IPS-15b (cell line): ENCODE results near the gene SULT2A1.
A peak's percentile ranks its signal among the peaks of the same experiment; 100 is the strongest.
"Not testable (repeated sequence)": the region's sequence is repeated elsewhere in the genome, so short reads cannot be mapped to it uniquely, and the experiment has no call there.

Experiments
- H3K27me3 ChIP-seq: one replicate; pipeline ENCODE4 v1.6.1; 2013; ENCODE audit warnings: low read length; ENCODE audit not compliant: control insufficient read depth, insufficient read depth
- H3K36me3 ChIP-seq: one replicate; pipeline ENCODE4 v1.6.1; 2013; ENCODE audit warnings: low read length; ENCODE audit not compliant: control insufficient read depth, insufficient read depth
- H3K4me1 ChIP-seq: one replicate; pipeline ENCODE4 v1.6.1; 2013; ENCODE audit warnings: mild to moderate bottlenecking, low read length; ENCODE audit not compliant: control insufficient read depth, insufficient read depth
- H3K4me3 ChIP-seq: one replicate; pipeline ENCODE4 v1.5.1; 2013; ENCODE audit warnings: low read depth, low read length
- H3K9ac ChIP-seq: one replicate; pipeline ENCODE4 v1.6.1; 2013; ENCODE audit warnings: low read depth, mild to moderate bottlenecking, low read length
- H3K9me3 ChIP-seq: one replicate; pipeline ENCODE4 v1.6.1; 2013; ENCODE audit warnings: mild to moderate bottlenecking, low read length; ENCODE audit not compliant: control insufficient read depth, insufficient read depth

SULT2A1 gene

DNA sequence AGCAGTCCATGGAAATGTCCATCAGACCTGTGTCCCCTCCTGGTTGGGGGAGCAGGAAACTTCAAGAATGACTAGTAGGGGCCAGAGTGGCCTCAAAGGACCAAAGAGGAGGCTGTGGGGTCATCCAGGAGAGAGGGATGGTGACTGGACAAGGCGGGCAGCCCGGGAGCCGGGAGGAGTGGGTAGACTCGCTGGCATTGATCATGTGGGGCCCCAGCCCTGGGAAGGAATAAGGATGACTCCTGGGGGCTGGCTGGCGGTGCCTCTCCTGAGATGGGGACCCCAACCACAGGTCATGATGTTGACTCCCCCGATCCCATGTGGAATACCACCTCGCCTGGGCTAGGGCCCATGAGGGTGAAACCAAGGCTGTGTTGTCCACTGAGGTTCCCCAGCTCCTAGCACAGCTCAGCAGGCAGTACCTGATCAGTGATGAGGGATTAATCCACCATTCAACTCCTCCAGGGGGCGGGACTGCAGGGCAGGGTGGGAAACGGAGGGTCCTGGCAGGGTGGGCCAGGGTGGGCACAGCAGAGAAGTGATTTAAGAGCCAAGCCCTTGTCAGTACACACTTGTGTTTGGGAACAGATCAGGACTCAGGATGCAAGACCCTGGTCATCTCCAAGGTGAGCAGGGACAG is 27.3 kb downstream of the SULT2A1 start, which contains the start of gene TPRX2:
Gene TPRX2, plus strand, starts transcription at position 590 of the 640 bp plus-strand sequence. Its CDS starts 12 bp downstream, at position 602.
- H3K9me3 ChIP-seq, H3K36me3 ChIP-seq, H3K4me1 ChIP-seq, H3K4me3 ChIP-seq, H3K27me3 ChIP-seq, H3K9ac ChIP-seq: not testable (repeated sequence)

DNA sequence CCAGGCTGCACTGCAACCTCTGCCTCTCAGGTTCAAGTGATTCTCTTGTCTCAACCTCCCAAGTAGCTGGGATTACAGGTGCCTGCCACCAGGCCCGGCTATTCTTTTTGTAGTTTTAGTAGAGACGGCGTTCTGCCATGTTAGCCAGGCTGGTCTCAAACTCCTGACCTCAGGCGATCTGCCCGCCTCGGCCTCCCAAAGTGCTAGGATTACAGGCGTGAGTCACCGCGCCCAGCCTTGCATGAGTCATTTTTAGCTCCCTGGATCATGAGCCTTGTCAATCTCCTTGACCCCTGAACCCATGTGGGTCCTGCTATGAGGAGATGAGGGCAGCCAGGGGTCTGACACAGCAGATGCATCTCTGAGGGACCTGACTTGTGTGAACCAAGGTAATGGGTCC is 27.9 kb downstream of the SULT2A1 start:
- H3K4me3 ChIP-seq, H3K4me1 ChIP-seq, H3K9me3 ChIP-seq, H3K27me3 ChIP-seq, H3K36me3 ChIP-seq, H3K9ac ChIP-seq: not testable (repeated sequence)

DNA sequence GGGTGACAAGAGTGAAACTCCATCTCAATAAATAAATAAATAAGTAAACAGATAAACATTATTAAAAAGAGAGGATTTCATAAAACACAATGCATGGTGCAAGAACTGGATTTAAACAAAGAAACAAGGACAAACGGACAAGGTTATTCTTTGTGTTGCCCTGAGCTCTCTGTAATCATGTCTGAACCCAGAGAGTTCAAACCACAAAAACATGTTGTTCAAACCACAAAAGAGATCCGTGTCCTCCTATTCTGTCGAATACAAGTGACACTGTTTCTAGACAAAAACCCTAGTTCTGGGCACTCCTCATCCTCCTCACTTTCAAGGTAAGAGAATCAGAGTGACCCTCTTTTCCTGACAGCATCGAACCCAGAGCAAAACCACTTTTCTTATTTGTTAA is 31.7 kb downstream of the SULT2A1 start:
- H3K4me3 ChIP-seq = no peak overlapping the region
- no peaks in the 10 kb centered on the region for H3K27me3 ChIP-seq
- no peak overlapping the region for H3K9ac ChIP-seq
- peaks cover 5% of the 10 kb centered on the region for H3K4me1 ChIP-seq
- no peaks in the 10 kb centered on the region for H3K9me3 ChIP-seq
- no peaks in the 10 kb centered on the region for H3K36me3 ChIP-seq

DNA sequence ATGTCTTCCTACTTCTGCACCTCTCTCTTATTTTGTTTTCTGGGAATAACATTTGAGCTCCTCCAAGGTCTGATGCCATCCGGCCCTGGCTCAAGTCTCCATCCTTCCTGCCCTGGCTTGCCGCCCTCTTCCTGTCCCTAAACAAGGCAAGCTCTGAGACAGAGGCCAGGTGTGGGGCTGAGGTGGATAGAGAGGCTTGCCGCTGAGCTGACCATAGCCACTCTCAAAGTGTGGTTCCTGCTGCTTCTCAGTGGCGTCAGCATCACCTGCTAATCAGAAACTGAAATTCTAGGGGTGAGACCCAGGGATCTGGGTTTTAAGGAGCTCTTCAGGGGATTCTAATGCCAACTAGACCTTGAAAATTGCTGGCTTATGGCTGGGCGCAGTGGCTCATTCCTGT is 33.1 kb downstream of the SULT2A1 start:
- no peak overlapping the region for H3K4me3 ChIP-seq
- H3K4me1 ChIP-seq = peaks cover 5% of the 10 kb centered on the region
- no peaks in the 10 kb centered on the region for H3K9me3 ChIP-seq
- H3K27me3 ChIP-seq = no peaks in the 10 kb centered on the region
- no peaks in the 10 kb centered on the region for H3K36me3 ChIP-seq
- no peak overlapping the region for H3K9ac ChIP-seq

DNA sequence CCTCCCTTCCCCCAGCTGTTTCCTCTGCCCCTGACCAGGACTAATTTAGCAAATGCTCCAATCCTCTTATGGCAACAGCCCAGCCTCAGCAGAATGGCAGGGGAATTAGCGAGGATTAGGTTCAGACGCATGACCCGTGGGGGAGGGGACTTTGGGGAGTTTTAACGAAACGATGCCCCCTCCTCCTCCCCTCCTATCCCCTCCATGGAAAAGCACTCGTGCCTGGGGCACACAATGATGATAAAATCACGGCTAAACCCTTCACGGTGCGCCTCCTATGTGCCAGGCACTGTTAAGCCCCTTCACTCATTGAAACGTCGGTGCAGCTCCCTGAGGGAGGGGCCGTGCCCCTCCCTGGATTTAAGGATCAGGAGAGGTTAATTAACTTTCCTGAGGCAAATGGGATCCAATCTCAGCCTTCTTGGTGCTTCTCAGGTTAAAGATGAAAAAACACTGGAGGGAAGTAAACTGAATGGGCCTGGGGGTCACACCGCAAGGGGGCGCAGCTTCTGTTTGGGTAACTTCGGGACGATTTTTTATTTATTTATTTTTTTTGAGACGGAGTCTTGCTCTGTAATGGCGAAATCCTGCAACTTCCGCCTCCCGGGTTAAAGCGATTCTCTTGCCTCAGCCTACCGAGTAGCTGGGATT is 37.2 kb downstream of the SULT2A1 start:
- Histone ChIP-seq H3K9me3 (no peaks in the 10 kb centered on the region), H3K9ac (peak overlapping the region; percentile 58), H3K4me1 (peaks cover 5% of the 10 kb centered on the region), H3K27me3 (no peaks in the 10 kb centered on the region), H3K36me3 (no peaks in the 10 kb centered on the region), H3K4me3 (peak overlapping the region; percentile 56)

DNA sequence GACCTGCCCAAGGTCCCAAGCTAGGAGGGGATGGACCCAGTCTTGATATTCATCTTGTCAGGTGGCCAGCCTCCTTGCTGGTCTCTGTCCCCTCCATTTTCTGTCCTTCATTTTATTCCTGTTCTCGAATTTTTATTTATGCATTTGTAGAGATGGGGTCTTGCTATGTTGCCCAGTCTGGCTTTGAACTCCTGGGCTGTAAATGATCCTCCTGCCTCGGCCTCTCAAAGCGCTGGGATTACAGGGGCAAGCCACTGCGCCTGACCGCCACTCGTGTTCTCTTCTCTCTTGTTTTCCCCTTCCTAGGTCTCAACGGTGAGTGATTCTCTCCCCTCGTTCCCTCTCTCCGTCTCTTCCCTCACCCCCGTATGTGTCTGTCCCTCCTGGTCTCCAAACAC is 37.7 kb downstream of the SULT2A1 start:
- H3K9ac ChIP-seq = peak overlapping the region; percentile 58
- H3K9me3 ChIP-seq = no peaks in the 10 kb centered on the region
- H3K27me3 ChIP-seq = no peaks in the 10 kb centered on the region
- no peaks in the 10 kb centered on the region for H3K36me3 ChIP-seq
- peaks cover 5% of the 10 kb centered on the region for H3K4me1 ChIP-seq
- H3K4me3 ChIP-seq = peak overlapping the region; percentile 56

DNA sequence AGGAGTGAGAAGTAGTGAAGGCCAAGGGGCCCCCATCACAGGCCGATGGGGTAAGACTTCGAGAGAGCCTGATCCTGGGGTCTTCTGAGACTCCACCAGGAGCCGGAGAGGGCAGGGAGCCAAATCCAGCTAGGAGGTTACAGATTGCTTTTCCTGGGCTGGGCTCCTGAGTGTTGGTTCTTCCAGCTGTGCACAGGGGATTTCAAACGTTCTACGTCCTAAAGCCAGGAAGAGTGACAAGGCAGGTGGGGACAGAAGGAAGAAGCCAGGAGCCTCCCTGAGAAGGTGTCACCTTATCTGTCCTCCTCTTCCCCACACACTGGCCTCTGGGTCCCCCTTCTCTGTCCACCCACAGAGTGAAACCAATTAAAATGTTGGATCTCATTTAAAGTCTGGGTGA is 43.2 kb downstream of the SULT2A1 start:
- H3K36me3 ChIP-seq = no peaks in the 10 kb centered on the region
- no peak overlapping the region for H3K4me3 ChIP-seq
- no peak overlapping the region for H3K9ac ChIP-seq
- peaks cover 2% of the 10 kb centered on the region for H3K4me1 ChIP-seq
- no peaks in the 10 kb centered on the region for H3K27me3 ChIP-seq
- H3K9me3 ChIP-seq = no peaks in the 10 kb centered on the region

DNA sequence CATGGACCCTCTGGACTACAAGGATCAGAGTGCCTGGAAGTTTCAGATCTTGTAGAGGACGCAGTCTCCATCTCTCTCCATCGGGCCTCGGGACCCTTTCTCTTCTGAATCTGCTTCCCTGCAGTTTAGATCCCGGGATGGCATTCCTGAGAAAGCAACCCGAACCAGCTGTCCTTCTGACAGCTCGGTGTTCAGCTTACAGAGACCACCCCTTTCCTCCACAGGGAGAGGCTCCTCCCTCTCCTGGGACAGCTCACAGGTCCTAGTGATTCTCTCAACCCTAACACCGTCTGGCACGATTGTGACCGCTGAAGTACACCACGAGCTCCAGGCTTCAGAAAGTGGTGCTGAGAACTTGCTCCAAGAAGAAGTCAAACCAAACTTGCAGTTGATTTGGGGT is 46.2 kb downstream of the SULT2A1 start:
- Histone ChIP-seq H3K27me3 (no peaks in the 10 kb centered on the region), H3K9me3 (no peaks in the 10 kb centered on the region), H3K36me3 (no peaks in the 10 kb centered on the region), H3K9ac (no peak overlapping the region), H3K4me3 (no peak overlapping the region), H3K4me1 (peaks cover 2% of the 10 kb centered on the region)

DNA sequence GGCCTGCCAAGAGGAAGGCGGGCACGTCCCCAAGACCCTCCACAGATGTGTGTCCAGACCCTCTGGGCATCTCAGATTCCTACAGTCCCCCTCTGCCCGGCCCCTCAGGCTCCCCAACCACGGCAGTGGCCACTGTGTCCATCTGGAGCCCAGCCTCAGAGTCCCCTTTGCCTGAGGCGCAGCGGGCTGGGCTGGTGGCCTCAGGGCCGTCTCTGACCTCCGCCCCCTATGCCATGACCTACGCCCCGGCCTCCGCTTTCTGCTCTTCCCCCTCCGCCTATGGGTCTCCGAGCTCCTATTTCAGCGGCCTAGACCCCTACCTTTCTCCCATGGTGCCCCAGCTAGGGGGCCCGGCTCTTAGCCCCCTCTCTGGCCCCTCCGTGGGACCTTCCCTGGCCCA is 46.7 kb downstream of the SULT2A1 start:
- no peak overlapping the region for H3K9ac ChIP-seq
- no peaks in the 10 kb centered on the region for H3K36me3 ChIP-seq
- no peaks in the 10 kb centered on the region for H3K27me3 ChIP-seq
- H3K4me1 ChIP-seq = peaks cover 2% of the 10 kb centered on the region
- H3K4me3 ChIP-seq = no peak overlapping the region
- no peaks in the 10 kb centered on the region for H3K9me3 ChIP-seq

DNA sequence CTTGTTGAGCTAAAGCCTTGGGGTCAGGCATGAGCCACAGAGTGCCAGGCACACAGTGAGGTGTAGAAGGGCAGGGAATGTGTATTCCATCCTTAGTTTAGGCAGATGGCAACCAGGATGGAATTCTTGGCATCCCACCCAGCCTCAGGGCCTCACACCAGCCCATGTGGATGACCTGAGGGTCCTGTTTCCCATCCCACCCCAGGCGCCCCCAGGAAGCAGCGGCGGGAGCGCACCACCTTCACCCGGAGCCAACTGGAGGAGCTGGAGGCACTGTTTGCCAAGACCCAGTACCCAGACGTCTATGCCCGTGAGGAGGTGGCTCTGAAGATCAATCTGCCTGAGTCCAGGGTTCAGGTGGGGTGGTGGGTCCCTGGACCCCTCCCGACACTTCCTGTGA is 50.1 kb downstream of the SULT2A1 start:
- Histone ChIP-seq H3K4me1 (peaks cover 2% of the 10 kb centered on the region), H3K36me3 (no peaks in the 10 kb centered on the region), H3K27me3 (no peaks in the 10 kb centered on the region), H3K9me3 (no peaks in the 10 kb centered on the region), H3K9ac (no peak overlapping the region), H3K4me3 (no peak overlapping the region)

DNA sequence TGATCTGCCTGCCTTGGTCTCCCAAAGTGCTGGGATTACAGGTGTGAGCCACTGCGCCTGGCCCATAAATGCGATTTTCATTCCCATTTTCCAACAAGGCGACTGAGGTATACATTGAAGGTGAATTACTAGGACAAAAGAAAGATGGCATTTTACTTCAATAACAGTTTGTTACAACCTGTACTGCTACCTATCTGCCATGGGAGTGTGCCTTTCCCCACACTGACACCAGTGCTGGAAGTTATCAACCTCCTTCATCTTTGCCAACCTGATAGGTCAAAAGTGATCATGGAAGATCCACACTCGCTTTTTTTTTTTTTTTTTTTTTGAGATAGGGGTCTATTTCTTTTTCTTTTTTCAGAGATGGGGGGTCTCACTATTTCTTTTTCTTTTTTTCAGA is 53.4 kb downstream of the SULT2A1 start:
- Histone ChIP-seq H3K4me1 (no peaks in the 10 kb centered on the region), H3K4me3 (no peak overlapping the region), H3K9ac (no peak overlapping the region), H3K27me3 (no peaks in the 10 kb centered on the region), H3K36me3 (no peaks in the 10 kb centered on the region), H3K9me3 (no peaks in the 10 kb centered on the region)

DNA sequence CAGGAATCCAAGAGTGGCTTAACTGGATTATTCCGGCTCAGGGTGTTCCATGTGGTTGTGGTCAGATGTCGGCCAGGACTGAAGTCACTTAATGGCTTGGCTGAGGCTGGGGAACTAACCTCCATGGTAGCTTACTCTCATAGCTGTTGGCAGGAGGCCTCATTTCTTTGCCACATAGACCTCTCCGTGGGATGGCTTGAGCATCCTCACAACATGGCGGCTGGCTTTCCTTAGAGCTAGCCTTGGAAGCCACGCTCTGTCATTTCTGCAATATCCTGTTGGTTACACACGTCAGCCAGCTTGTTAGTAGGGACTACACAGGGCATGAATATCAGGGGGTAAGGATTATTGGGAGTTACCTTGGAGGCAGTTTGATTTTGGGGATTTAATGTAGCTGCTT is 59.3 kb downstream of the SULT2A1 start:
- Histone ChIP-seq H3K27me3 (no peaks in the 10 kb centered on the region), H3K36me3 (no peaks in the 10 kb centered on the region), H3K4me3 (no peak overlapping the region)

More for the DNA sequence above, 59.3 kb downstream of the SULT2A1 start:
- peaks cover 2% of the 10 kb centered on the region for H3K4me1 ChIP-seq
- H3K9ac ChIP-seq = no peak overlapping the region
- H3K9me3 ChIP-seq = no peaks in the 10 kb centered on the region
